SK-N-SH treated with all-trans-retinoic acid at 6 μM for 48 hours (cell line): ENCODE results near the gene RBM47.
"Not testable (repeated sequence)": the region's sequence is repeated elsewhere in the genome, so short reads cannot be mapped to it uniquely, and the experiment has no call there.

Experiments
- ATAC-seq: fragments of 200-7000 bp; cut with Tn5 transposase; 3 replicates; pipeline ENCODE4 v1.9.1; 2020; ENCODE audit warnings: mild to moderate bottlenecking, moderate library complexity
- ARNTL ChIP-seq: fragments of 450-650 bp; formaldehyde crosslinking; IDR thresholded peaks from 2 replicates; pipeline ENCODE4 v1.5.0; 2020; ENCODE audit warnings: low read depth, mild to moderate bottlenecking, moderate library complexity, borderline replicate concordance
- BACH2 ChIP-seq: fragments of 250-450 bp; sonication (Bioruptor Pico); IDR thresholded peaks from 2 replicates; pipeline ENCODE4 v1.9.0; 2021; ENCODE audit warnings: mild to moderate bottlenecking, borderline replicate concordance
- CREB5 ChIP-seq: fragments of 250-450 bp; sonication (Bioruptor Pico); IDR thresholded peaks from 2 replicates; pipeline ENCODE4 v1.5.1; 2020; ENCODE audit warnings: low read depth, mild to moderate bottlenecking, moderate library complexity
- CSDC2 ChIP-seq: fragments of 250-450 bp; sonication (Bioruptor Pico); IDR thresholded peaks from 2 replicates; pipeline ENCODE4 v1.5.0; 2020; ENCODE audit warnings: mild to moderate bottlenecking, moderate library complexity
- CSRNP3 ChIP-seq: fragments of 250-450 bp; sonication (Bioruptor Pico); IDR thresholded peaks from 2 replicates; pipeline ENCODE4 v1.5.1; 2021; ENCODE audit warnings: mild to moderate bottlenecking, moderate library complexity
- ESRRG ChIP-seq: fragments of 250-450 bp; sonication (Bioruptor Pico); IDR thresholded peaks from 2 replicates; pipeline ENCODE4 v1.6.1; 2021; ENCODE audit warnings: mild to moderate bottlenecking
- GLIS3 ChIP-seq: fragments of 250-450 bp; sonication (Bioruptor Pico); IDR thresholded peaks from 2 replicates; pipeline ENCODE4 v1.5.0; 2020; ENCODE audit warnings: mild to moderate bottlenecking, moderate library complexity
- ISL1 ChIP-seq: fragments of 250-450 bp; sonication (Bioruptor Pico); IDR thresholded peaks from 2 replicates; pipeline ENCODE4 v2.1.2; 2022; ENCODE audit warnings: mild to moderate bottlenecking, moderate library complexity
- OSR1 ChIP-seq: fragments of 250-450 bp; sonication (Bioruptor Pico); IDR thresholded peaks from 2 replicates; pipeline ENCODE4 v1.8.0; 2022; ENCODE audit warnings: moderate library complexity, mild to moderate bottlenecking, inconsistent platforms
- PATZ1 ChIP-seq: fragments of 250-450 bp; sonication (Bioruptor Pico); IDR thresholded peaks from 2 replicates; pipeline ENCODE4 v1.8.0; 2020; ENCODE audit warnings: mild to moderate bottlenecking, moderate library complexity, borderline replicate concordance
- POU6F1 ChIP-seq: fragments of 250-450 bp; sonication (Bioruptor Pico); IDR thresholded peaks from 2 replicates; pipeline ENCODE4 v1.8.0; 2021; ENCODE audit warnings: low read depth, mild to moderate bottlenecking, moderate library complexity, borderline replicate concordance
- RARB ChIP-seq: fragments of 250-450 bp; sonication (Bioruptor Pico); IDR thresholded peaks from 2 replicates; pipeline ENCODE4 v1.8.0; 2021; ENCODE audit warnings: mild to moderate bottlenecking, moderate library complexity
- SNAI2 ChIP-seq: fragments of 250-450 bp; sonication (Bioruptor Pico); IDR thresholded peaks from 2 replicates; pipeline ENCODE4 v1.5.0; 2020; ENCODE audit warnings: mild to moderate bottlenecking, moderate library complexity
- TCF4 ChIP-seq: fragments of 250-450 bp; sonication (Bioruptor Pico); IDR thresholded peaks from 2 replicates; pipeline ENCODE4 v1.8.0; 2021; ENCODE audit warnings: mild to moderate bottlenecking, moderate library complexity, borderline replicate concordance
- TOX ChIP-seq: fragments of 250-450 bp; sonication (Bioruptor Pico); IDR thresholded peaks from 2 replicates; pipeline ENCODE4 v1.8.0; 2021; ENCODE audit warnings: mild to moderate bottlenecking, moderate library complexity, borderline replicate concordance
- ZC3H10 ChIP-seq: fragments of 250-450 bp; sonication (Bioruptor Pico); IDR thresholded peaks from 2 replicates; pipeline ENCODE4 v1.5.1; 2021; ENCODE audit warnings: mild to moderate bottlenecking, moderate library complexity
- ZFP3 ChIP-seq: fragments of 250-450 bp; sonication (Bioruptor Pico); IDR thresholded peaks from 2 replicates; pipeline ENCODE4 v1.5.0; 2020; ENCODE audit warnings: mild to moderate bottlenecking, moderate library complexity
- ZNF565 ChIP-seq: fragments of 450-650 bp; formaldehyde crosslinking; conservative IDR thresholded peaks from 2 replicates; pipeline ENCODE4 v1.5.0; 2020; ENCODE audit warnings: low read depth, mild to moderate bottlenecking, moderate library complexity
- ZNF70 ChIP-seq: fragments of 450-650 bp; formaldehyde crosslinking; IDR thresholded peaks from 2 replicates; pipeline ENCODE4 v1.5.0; 2020; ENCODE audit warnings: mild to moderate bottlenecking, moderate library complexity
- ZNF8 ChIP-seq: fragments of 450-650 bp; formaldehyde crosslinking; IDR thresholded peaks from 2 replicates; pipeline ENCODE4 v1.5.0; 2020; ENCODE audit warnings: mild to moderate bottlenecking, moderate library complexity

RBM47 gene

GRCh38 chr4:40434126-40434687, 195.5 kb downstream of the RBM47 start:
- TF ChIP-seq PATZ1 (CRISPR knock-in tag) (no peak), ZC3H10 (no peak)
- TF ChIP-seq, all 23 proteins: peak for 0

GRCh38 chr4:40432504-40432903, 197.2 kb downstream of the RBM47 start:
- no peak for ATAC-seq
- no peak for TF ChIP-seq POU6F1
- no peak for TF ChIP-seq ISL1 (CRISPR knock-in tag)
- no peak for TF ChIP-seq TCF4
- TF ChIP-seq CSRNP3 = no peak
- TF ChIP-seq ZNF565 (CRISPR knock-in tag) = no peak
- no peak for TF ChIP-seq ARNTL
- TF ChIP-seq ZNF8 (CRISPR knock-in tag) = no peak
- no peak for TF ChIP-seq PATZ1 (CRISPR knock-in tag)
- no peak for TF ChIP-seq GLIS3 (CRISPR knock-in tag)
- no peak for TF ChIP-seq ZC3H10
- no peak for TF ChIP-seq ZNF70 (CRISPR knock-in tag)
- TF ChIP-seq TOX (CRISPR knock-in tag) = no peak
- no peak for TF ChIP-seq SNAI2 (CRISPR knock-in tag)
- TF ChIP-seq ZFP3 (CRISPR knock-in tag) = no peak
- TF ChIP-seq BACH2 (CRISPR knock-in tag) = no peak
- TF ChIP-seq, all 23 proteins: peak for 0

More at GRCh38 chr4:40434126-40434687, 195.5 kb downstream of the RBM47 start:
- no peak for ATAC-seq

- not testable (repeated sequence) for ATAC-seq
Measured at GRCh38 chr4:40427871-40428270, 201.8 kb downstream of the RBM47 start.

- ATAC-seq = no peak
- TF ChIP-seq ZC3H10 = no peak
- no peak for TF ChIP-seq SNAI2 (CRISPR knock-in tag)
- TF ChIP-seq CREB5 = no peak
- TF ChIP-seq, all 23 proteins: peak for 0
Measured at GRCh38 chr4:40427128-40427527, 202.5 kb downstream of the RBM47 start.

- ATAC-seq = no peak
- TF ChIP-seq ISL1 (CRISPR knock-in tag) (no peak), GLIS3 (CRISPR knock-in tag) (no peak), ZC3H10 (no peak), POU6F1 (no peak), ARNTL (no peak), CSDC2 (CRISPR knock-in tag) (no peak), BACH2 (CRISPR knock-in tag) (no peak), RARB (CRISPR knock-in tag) (no peak), ESRRG (CRISPR knock-in tag) (no peak), OSR1 (no peak), CREB5 (no peak), CSRNP3 (no peak), TOX (CRISPR knock-in tag) (no peak)
Measured at GRCh38 chr4:40425799-40426574, 203.7 kb downstream of the RBM47 start.
